ENCODE measurements around the gene C1orf52.

Gene C1orf52

DNA sequence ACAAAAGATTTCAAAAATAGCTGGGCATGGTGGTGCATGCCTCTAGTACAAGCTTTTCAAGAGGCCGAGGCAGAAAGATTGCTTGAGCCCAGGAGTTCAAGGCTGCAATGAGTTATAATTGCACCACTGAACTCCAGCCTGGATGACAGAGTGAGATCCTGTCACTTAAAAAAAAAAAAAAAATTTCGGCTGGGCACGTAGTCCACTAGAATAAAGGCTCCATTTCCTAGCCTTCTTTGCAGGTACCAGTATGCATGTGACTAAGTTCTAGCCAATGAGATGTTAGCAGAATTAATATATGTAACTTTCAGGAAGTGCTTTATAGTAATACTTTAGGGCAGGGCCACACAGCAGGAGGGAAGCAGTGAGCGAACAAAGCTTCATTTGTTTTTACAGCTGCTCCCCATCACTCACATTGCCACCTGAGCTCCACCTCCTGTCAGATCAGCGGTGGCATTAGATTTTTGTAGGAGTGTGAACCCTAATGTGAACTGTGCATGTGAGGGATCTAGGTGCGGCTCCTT is 29.8 kb downstream of the C1orf52 start:
- no peaks in the 10 kb centered on the region for H3K9me3 ChIP-seq (replicated peaks; ENCODE audit: insufficient read depth, low read length)
- no peak overlapping the region for H3K9ac ChIP-seq (ENCODE audit: low read length)
- TF ChIP-seq EZH2 (optimal IDR thresholded peaks at IDR 0.05; ENCODE audit: low read depth, low read length): no peak
- TF ChIP-seq, protein P1, sequence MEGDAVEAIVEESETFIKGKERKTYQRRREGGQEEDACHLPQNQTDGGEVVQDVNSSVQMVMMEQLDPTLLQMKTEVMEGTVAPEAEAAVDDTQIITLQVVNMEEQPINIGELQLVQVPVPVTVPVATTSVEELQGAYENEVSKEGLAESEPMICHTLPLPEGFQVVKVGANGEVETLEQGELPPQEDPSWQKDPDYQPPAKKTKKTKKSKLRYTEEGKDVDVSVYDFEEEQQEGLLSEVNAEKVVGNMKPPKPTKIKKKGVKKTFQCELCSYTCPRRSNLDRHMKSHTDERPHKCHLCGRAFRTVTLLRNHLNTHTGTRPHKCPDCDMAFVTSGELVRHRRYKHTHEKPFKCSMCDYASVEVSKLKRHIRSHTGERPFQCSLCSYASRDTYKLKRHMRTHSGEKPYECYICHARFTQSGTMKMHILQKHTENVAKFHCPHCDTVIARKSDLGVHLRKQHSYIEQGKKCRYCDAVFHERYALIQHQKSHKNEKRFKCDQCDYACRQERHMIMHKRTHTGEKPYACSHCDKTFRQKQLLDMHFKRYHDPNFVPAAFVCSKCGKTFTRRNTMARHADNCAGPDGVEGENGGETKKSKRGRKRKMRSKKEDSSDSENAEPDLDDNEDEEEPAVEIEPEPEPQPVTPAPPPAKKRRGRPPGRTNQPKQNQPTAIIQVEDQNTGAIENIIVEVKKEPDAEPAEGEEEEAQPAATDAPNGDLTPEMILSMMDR (IDR thresholded peaks at IDR 0.05; ENCODE audit: low read length): no peak
- TF ChIP-seq EZH2phosphoT487 (IDR thresholded peaks at IDR 0.05; ENCODE audit: low read length): no peak
- no peak overlapping the region for H2AFZ ChIP-seq (ENCODE audit: low read length)
- H3K4me2 ChIP-seq (ENCODE audit: low read depth, low read length): no peak overlapping the region
- no peaks in the 10 kb centered on the region for H3K9me2 ChIP-seq (replicated peaks; ENCODE audit: insufficient read depth, low read length)
- no peaks in the 10 kb centered on the region for H3K4me1 ChIP-seq (ENCODE audit: low read length)
- H3K79me2 ChIP-seq (ENCODE audit: low read length): no peaks in the 10 kb centered on the region
- no peak overlapping the region for H3K4me3 ChIP-seq (ENCODE audit: low read length)
- H3K27ac ChIP-seq (ENCODE audit: low read length): no peak overlapping the region
- H3F3A ChIP-seq (ENCODE audit: insufficient read depth, low read length): no peaks in the 10 kb centered on the region
- DNase-seq: no peak
- H3K36me3 ChIP-seq (replicated peaks; ENCODE audit: insufficient read depth, low read length): no peaks in the 10 kb centered on the region
- no peaks in the 10 kb centered on the region for H3K27me3 ChIP-seq (replicated peaks; ENCODE audit: insufficient read depth, low read length)
- no peaks in the 10 kb centered on the region for H4K20me1 ChIP-seq (ENCODE audit: insufficient read depth, low read length)

GRCh38 chr1:85228972-85229371 is 30.5 kb downstream of the C1orf52 start:
- Histone ChIP-seq H3K9me2 (replicated peaks; ENCODE audit: insufficient read depth, low read length) (no peaks in the 10 kb centered on the region), H2AFZ (ENCODE audit: low read length) (no peak overlapping the region), H3K79me2 (ENCODE audit: low read length) (no peaks in the 10 kb centered on the region), H3K4me3 (ENCODE audit: low read length) (no peak overlapping the region), H3K27ac (ENCODE audit: low read length) (no peak overlapping the region), H3K9ac (ENCODE audit: low read length) (no peak overlapping the region), H3K4me1 (ENCODE audit: low read length) (no peaks in the 10 kb centered on the region), H3K27me3 (replicated peaks; ENCODE audit: insufficient read depth, low read length) (no peaks in the 10 kb centered on the region), H3K9me3 (replicated peaks; ENCODE audit: insufficient read depth, low read length) (no peaks in the 10 kb centered on the region), H3K4me2 (ENCODE audit: low read depth, low read length) (no peak overlapping the region), H3K36me3 (replicated peaks; ENCODE audit: insufficient read depth, low read length) (no peaks in the 10 kb centered on the region), H4K20me1 (ENCODE audit: insufficient read depth, low read length) (no peaks in the 10 kb centered on the region), H3F3A (ENCODE audit: insufficient read depth, low read length) (no peaks in the 10 kb centered on the region)
- DNase-seq: no peak
- TF ChIP-seq EZH2 (optimal IDR thresholded peaks at IDR 0.05; ENCODE audit: low read depth, low read length): no peak
- TF ChIP-seq EZH2phosphoT487 (IDR thresholded peaks at IDR 0.05; ENCODE audit: low read length): no peak
- TF ChIP-seq, protein P1 (IDR thresholded peaks at IDR 0.05; ENCODE audit: low read length): no peak

DNA sequence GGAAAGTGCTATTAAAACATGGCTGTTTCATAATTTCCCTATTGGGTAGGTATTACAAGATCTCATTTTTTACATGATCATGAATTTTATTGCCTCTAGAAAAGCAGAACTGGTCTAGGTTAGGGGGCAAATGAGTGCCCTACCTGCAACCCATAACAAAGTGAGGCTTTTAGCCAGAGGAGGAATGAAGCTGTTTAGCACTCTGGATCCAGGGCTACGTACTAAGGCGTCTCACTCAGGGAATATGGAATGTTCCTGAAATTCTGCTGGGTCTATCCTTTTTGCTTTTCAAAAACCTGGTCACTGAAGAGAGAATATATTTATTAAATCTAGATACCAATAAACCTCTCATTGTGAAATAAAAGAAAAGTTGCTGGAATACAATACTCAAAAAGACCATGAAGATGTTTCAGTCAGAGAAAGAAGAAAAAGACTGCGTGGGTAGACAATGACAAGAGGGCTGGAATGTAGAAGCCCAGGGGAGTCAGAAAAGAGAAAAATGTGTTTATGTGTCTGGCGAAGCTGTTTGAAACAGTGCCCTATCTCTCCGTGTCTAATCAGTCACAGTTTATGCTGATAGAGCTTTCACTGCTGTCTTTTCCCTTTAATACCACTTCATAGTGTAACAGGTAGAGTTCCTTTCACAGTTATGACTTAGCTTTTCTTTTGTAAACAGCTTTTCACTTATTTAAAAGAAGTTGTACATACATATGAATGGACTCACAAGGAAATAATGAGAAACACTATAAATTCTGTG is 33.7 kb downstream of the C1orf52 start:
- H3F3A ChIP-seq (ENCODE audit: insufficient read depth, low read length): no peaks in the 10 kb centered on the region
- TF ChIP-seq, protein P1 (IDR thresholded peaks at IDR 0.05; ENCODE audit: low read length): no peak
- TF ChIP-seq EZH2phosphoT487 (IDR thresholded peaks at IDR 0.05; ENCODE audit: low read length) (no peak), EZH2 (optimal IDR thresholded peaks at IDR 0.05; ENCODE audit: low read depth, low read length) (no peak)
- no peak for DNase-seq
- no peaks in the 10 kb centered on the region for H3K36me3 ChIP-seq (replicated peaks; ENCODE audit: insufficient read depth, low read length)
- no peak overlapping the region for H3K4me2 ChIP-seq (ENCODE audit: low read depth, low read length)
- H3K4me1 ChIP-seq (ENCODE audit: low read length): no peaks in the 10 kb centered on the region
- H3K4me3 ChIP-seq (ENCODE audit: low read length): no peak overlapping the region
- H3K27me3 ChIP-seq (replicated peaks; ENCODE audit: insufficient read depth, low read length): no peaks in the 10 kb centered on the region
- H3K9me3 ChIP-seq (replicated peaks; ENCODE audit: insufficient read depth, low read length): no peaks in the 10 kb centered on the region
- no peaks in the 10 kb centered on the region for H4K20me1 ChIP-seq (ENCODE audit: insufficient read depth, low read length)
- no peaks in the 10 kb centered on the region for H3K9me2 ChIP-seq (replicated peaks; ENCODE audit: insufficient read depth, low read length)
- H3K9ac ChIP-seq (ENCODE audit: low read length): no peak overlapping the region
- H3K27ac ChIP-seq (ENCODE audit: low read length): no peak overlapping the region
- no peaks in the 10 kb centered on the region for H3K79me2 ChIP-seq (ENCODE audit: low read length)
- H2AFZ ChIP-seq (ENCODE audit: low read length): no peak overlapping the region
